Naive thymus-derived CD4-positive, alpha-beta T cell (primary cell): ENCODE measurements around the gene GOLM1. TPM values are rescaled to one million over a fixed set of nuclear protein-coding genes. Genes with fewer than 3 reads are reported as not detected.

Source experiments
- ATAC-seq: fragments of 150-1000 bp; cut with Tn5 transposase; 2 replicates; pipeline ENCODE4 v1.10.0; 2021; ENCODE audit warnings: mild to moderate bottlenecking, moderate library complexity
- CTCF ChIA-PET: fragments of 350-600 bp; sonication (Branson Sonifier 250); formaldehyde crosslinking; loops from one replicate; lab custom pipeline; 2021; ENCODE audit warnings: antibody characterized with exemption; lab: Charles Lee
- POLR2A ChIA-PET: fragments of 350-600 bp; sonication (Branson Sonifier 250); formaldehyde crosslinking; loops from one replicate; lab custom pipeline; 2021; ENCODE audit warnings: antibody characterized with exemption, inconsistent platforms; lab: Charles Lee
- DNase-seq, 9 donors: peaks; one replicate each; pipeline versions ENCODE4 v3.0.0 to v3.0.0-alpha.2; 2020 to 2022; ENCODE audit warnings: mixed read lengths in 1 of 9
- H3K27ac ChIP-seq: one replicate; pipeline ENCODE4 v1.7.0; 2013; ENCODE audit warnings: mild to moderate bottlenecking, low read depth, low read length, moderate library complexity
- H3K27me3 ChIP-seq, 2 donors: one replicate each; pipeline ENCODE4 v1.7.0; 2013; ENCODE audit warnings: low read length in 2 of 2, mild to moderate bottlenecking in 2 of 2, moderate library complexity in 2 of 2; ENCODE audit not compliant: control insufficient read depth in 2 of 2, insufficient read depth in 2 of 2
- H3K36me3 ChIP-seq, 3 experiments: 1 replicate in 2 of 3; 2 replicates in 1 of 3; pipeline ENCODE4 v1.7.0; 2013; ENCODE audit warnings: low read length in 3 of 3, mild to moderate bottlenecking in 3 of 3, moderate library complexity in 1 of 3; ENCODE audit not compliant: insufficient read depth in 3 of 3, control insufficient read depth in 2 of 3
- H3K4me1 ChIP-seq, 2 donors: one replicate each; pipeline ENCODE4 v1.7.0; 2013; ENCODE audit warnings: low read length in 2 of 2, mild to moderate bottlenecking in 2 of 2, moderate library complexity in 1 of 2; ENCODE audit not compliant: control insufficient read depth in 2 of 2, insufficient read depth in 2 of 2
- H3K4me3 ChIP-seq: 2 replicates; pipeline ENCODE4 v1.7.0; 2013; ENCODE audit warnings: mild to moderate bottlenecking, low read length
- H3K9me3 ChIP-seq, 3 experiments: 1 replicate in 2 of 3; 2 replicates in 1 of 3; pipeline ENCODE4 v1.7.0; 2013; ENCODE audit warnings: low read length in 3 of 3; ENCODE audit not compliant: control insufficient read depth in 2 of 3
- H3K27ac Mint-ChIP-seq, 9 donors: one replicate each; pipeline ENCODE4 v1.8.0; 2020 to 2022; ENCODE audit warnings: mixed read lengths in 9 of 9, mild to moderate bottlenecking in 8 of 9, moderate library complexity in 5 of 9, inconsistent platforms in 2 of 9
- H3K27me3 Mint-ChIP-seq, 5 donors: one replicate each; pipeline ENCODE4 v1.8.0; 2021 to 2022; ENCODE audit warnings: mixed read lengths in 5 of 5, mild to moderate bottlenecking in 1 of 5
- H3K36me3 Mint-ChIP-seq, 5 donors: one replicate each; pipeline ENCODE4 v1.8.0; 2020 to 2022; ENCODE audit warnings: mixed read lengths in 5 of 5, mild to moderate bottlenecking in 3 of 5, inconsistent platforms in 1 of 5
- H3K4me1 Mint-ChIP-seq, 7 donors: one replicate each; pipeline ENCODE4 v1.8.0; 2020 to 2022; ENCODE audit warnings: mixed read lengths in 7 of 7, mild to moderate bottlenecking in 3 of 7, inconsistent platforms in 1 of 7
- H3K4me3 Mint-ChIP-seq, 10 donors: one replicate each; pipeline ENCODE4 v1.8.0; 2020 to 2022; ENCODE audit warnings: mild to moderate bottlenecking in 10 of 10, mixed read lengths in 10 of 10, moderate library complexity in 6 of 10, inconsistent platforms in 2 of 10
- H3K9me3 Mint-ChIP-seq, 11 donors: one replicate each; pipeline ENCODE4 v1.8.0; 2020 to 2022; ENCODE audit warnings: mixed read lengths in 11 of 11, mild to moderate bottlenecking in 4 of 11, inconsistent platforms in 1 of 11, moderate library complexity in 1 of 11
- intact Hi-C, 2 donors: fragments of 100-400 bp; cut with micrococcal nuclease; formaldehyde crosslinking; loops; one replicate each; pipeline ENCODE4 v1.15.1; 2023
- polyA plus RNA-seq, 2 donors: library from polyadenylated mRNA; unstranded; fragments of 300-500 nt; fragmentation: Illumina TruSeq; gene quantifications; one replicate each; pipeline ENCODE4 v1.2.3, GENCODE V29; 2021
- total RNA-seq, 6 experiments: library from RNA in 5 of 6; stranded (reverse) in 5 of 6; gene quantifications; 1 replicate in 5 of 6; 2 replicates in 1 of 6; pipeline ENCODE4 v1.2.3 and lab custom pipeline; 2021 to 2026

Gene GOLM1
- total and polyA plus RNA-seq, 7 experiments from 2014 or later = 0.13 to 4.3 (median 1.2) TPM; not detected in 1

- Histone ChIP-seq H3K36me3 (no peaks in the 10 kb centered on the region), H3K4me1 (no peaks in the 10 kb centered on the region), H3K27me3 (no peaks in the 10 kb centered on the region), H3K27ac (no peak overlapping the region), H3K4me3 (no peak overlapping the region), H3K9me3 (no peaks in the 10 kb centered on the region)
- DNase-seq (no peak), ATAC-seq (no peak)
- H3K36me3 Mint-ChIP-seq = peaks cover 0 to 5% (median 0%) of the 10 kb centered on the region in 5 donors
- no peak overlapping the region for H3K4me3 Mint-ChIP-seq
- intact Hi-C loops = no loop called here
- peaks cover 0 to 9% (median 0%) of the 10 kb centered on the region in 5 donors for H3K27me3 Mint-ChIP-seq
- no peak overlapping the region for H3K27ac Mint-ChIP-seq
- H3K9me3 Mint-ChIP-seq = peaks cover 0 to 31% (median 0%) of the 10 kb centered on the region in 11 donors
- ChIA-PET POLR2A (no interaction called here), CTCF (no interaction called here)
- no peaks in the 10 kb centered on the region for H3K4me1 Mint-ChIP-seq
Measured at GRCh38 chr9:86041311-86041741, 58.0 kb downstream of the GOLM1 start.

DNA sequence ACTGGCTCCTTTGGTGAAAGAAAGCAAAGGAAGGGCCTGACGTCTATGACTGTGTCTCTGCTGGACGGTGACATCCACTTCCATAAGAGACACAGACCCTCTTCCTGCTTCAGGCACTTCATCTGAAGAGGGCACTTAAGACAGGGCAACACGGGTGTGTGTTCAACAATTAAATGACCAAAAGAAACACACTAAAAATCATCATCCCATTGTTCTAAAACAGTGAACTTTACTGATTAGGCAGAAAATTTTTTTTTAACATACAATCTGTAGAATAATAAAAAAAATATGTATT lies 58.5 kb downstream of the GOLM1 start:
- ATAC-seq = no peak
- no peaks in the 10 kb centered on the region for H3K4me1 ChIP-seq
- no peak for DNase-seq
- H3K4me3 Mint-ChIP-seq = no peak overlapping the region
- H3K4me1 Mint-ChIP-seq = no peaks in the 10 kb centered on the region
- no peak overlapping the region for H3K4me3 ChIP-seq
- H3K36me3 ChIP-seq = no peaks in the 10 kb centered on the region
- peaks cover 0 to 31% (median 0%) of the 10 kb centered on the region in 11 donors for H3K9me3 Mint-ChIP-seq
- ChIA-PET POLR2A (no interaction called here), CTCF (no interaction called here)
- no peaks in the 10 kb centered on the region for H3K9me3 ChIP-seq
- H3K36me3 Mint-ChIP-seq = peaks cover 0 to 5% (median 0%) of the 10 kb centered on the region in 5 donors
- intact Hi-C loops = no loop called here
- H3K27me3 Mint-ChIP-seq = peaks cover 0 to 9% (median 0%) of the 10 kb centered on the region in 5 donors
- H3K27ac ChIP-seq = no peak overlapping the region
- H3K27ac Mint-ChIP-seq = no peak overlapping the region
- no peaks in the 10 kb centered on the region for H3K27me3 ChIP-seq

GRCh38 chr9:86039991-86040860 lies 59.1 kb downstream of the GOLM1 start:
- CTCF ChIA-PET = no interaction called here
- intact Hi-C loops = no loop called here

DNA sequence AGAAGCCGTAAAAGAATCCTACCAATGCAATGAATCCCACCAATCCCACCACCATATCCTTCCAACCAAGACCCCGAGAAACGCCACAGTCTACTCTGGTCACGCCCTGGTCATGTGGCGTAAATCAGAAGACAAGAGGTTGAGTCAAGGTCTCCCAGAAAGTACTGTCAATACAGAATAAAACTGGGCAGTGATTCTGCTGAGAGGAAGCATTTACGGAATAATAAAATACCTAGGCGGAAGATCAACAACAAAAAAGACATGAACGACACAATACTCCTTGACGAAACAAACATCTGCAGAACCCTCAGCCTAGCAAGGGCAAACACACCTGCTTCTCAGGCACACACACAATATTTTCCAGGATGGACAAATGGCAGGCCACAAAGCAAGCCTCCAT lies 62.8 kb downstream of the GOLM1 start:
- Histone ChIP-seq H3K9me3 (no peaks in the 10 kb centered on the region), H3K27me3 (no peaks in the 10 kb centered on the region), H3K36me3 (no peaks in the 10 kb centered on the region), H3K27ac (no peak overlapping the region), H3K4me3 (no peak overlapping the region), H3K4me1 (no peaks in the 10 kb centered on the region)
- Mint-ChIP-seq H3K36me3 (peaks cover 0 to 19% (median 8%) of the 10 kb centered on the region in 5 donors), H3K27me3 (peaks cover 0 to 9% (median 0%) of the 10 kb centered on the region in 5 donors), H3K4me3 (no peak overlapping the region), H3K27ac (no peak overlapping the region), H3K9me3 (peaks cover 0 to 63% (median 3%) of the 10 kb centered on the region in 11 donors), H3K4me1 (no peaks in the 10 kb centered on the region)
- ChIA-PET POLR2A (no interaction called here), CTCF (no interaction called here)
- DNase-seq (no peak), ATAC-seq (no peak)
- intact Hi-C loops = no loop called here

More at GRCh38 chr9:86039991-86040860, 59.1 kb downstream of the GOLM1 start:
- Histone ChIP-seq H3K9me3 (no peaks in the 10 kb centered on the region), H3K27me3 (no peaks in the 10 kb centered on the region), H3K4me3 (no peak overlapping the region), H3K4me1 (no peaks in the 10 kb centered on the region), H3K36me3 (no peaks in the 10 kb centered on the region), H3K27ac (no peak overlapping the region)
- H3K9me3 Mint-ChIP-seq = peaks cover 0 to 32% (median 0%) of the 10 kb centered on the region in 11 donors
- DNase-seq = no peak
- no peak overlapping the region for H3K4me3 Mint-ChIP-seq
- H3K36me3 Mint-ChIP-seq = peaks cover 0 to 5% (median 0%) of the 10 kb centered on the region in 5 donors
- peaks cover 0 to 9% (median 0%) of the 10 kb centered on the region in 5 donors for H3K27me3 Mint-ChIP-seq
- POLR2A ChIA-PET = no interaction called here
- H3K4me1 Mint-ChIP-seq = no peaks in the 10 kb centered on the region
- no peak for ATAC-seq
- H3K27ac Mint-ChIP-seq = no peak overlapping the region

GRCh38 chr9:86035827-86036440 lies 63.4 kb downstream of the GOLM1 start:
- H3K36me3 Mint-ChIP-seq = peaks cover 0 to 19% (median 8%) of the 10 kb centered on the region in 5 donors
- ChIA-PET CTCF (no interaction called here), POLR2A (no interaction called here)
- Histone ChIP-seq H3K9me3 (no peaks in the 10 kb centered on the region), H3K27ac (no peak overlapping the region), H3K36me3 (no peaks in the 10 kb centered on the region), H3K4me3 (no peak overlapping the region), H3K27me3 (no peaks in the 10 kb centered on the region), H3K4me1 (no peaks in the 10 kb centered on the region)
- ATAC-seq = no peak
- H3K4me1 Mint-ChIP-seq = no peaks in the 10 kb centered on the region
- H3K9me3 Mint-ChIP-seq = peaks cover 0 to 63% (median 3%) of the 10 kb centered on the region in 11 donors
- intact Hi-C loops = no loop called here
- no peak for DNase-seq
- peaks cover 0 to 9% (median 0%) of the 10 kb centered on the region in 5 donors for H3K27me3 Mint-ChIP-seq
- H3K4me3 Mint-ChIP-seq = no peak overlapping the region
- no peak overlapping the region for H3K27ac Mint-ChIP-seq

DNA sequence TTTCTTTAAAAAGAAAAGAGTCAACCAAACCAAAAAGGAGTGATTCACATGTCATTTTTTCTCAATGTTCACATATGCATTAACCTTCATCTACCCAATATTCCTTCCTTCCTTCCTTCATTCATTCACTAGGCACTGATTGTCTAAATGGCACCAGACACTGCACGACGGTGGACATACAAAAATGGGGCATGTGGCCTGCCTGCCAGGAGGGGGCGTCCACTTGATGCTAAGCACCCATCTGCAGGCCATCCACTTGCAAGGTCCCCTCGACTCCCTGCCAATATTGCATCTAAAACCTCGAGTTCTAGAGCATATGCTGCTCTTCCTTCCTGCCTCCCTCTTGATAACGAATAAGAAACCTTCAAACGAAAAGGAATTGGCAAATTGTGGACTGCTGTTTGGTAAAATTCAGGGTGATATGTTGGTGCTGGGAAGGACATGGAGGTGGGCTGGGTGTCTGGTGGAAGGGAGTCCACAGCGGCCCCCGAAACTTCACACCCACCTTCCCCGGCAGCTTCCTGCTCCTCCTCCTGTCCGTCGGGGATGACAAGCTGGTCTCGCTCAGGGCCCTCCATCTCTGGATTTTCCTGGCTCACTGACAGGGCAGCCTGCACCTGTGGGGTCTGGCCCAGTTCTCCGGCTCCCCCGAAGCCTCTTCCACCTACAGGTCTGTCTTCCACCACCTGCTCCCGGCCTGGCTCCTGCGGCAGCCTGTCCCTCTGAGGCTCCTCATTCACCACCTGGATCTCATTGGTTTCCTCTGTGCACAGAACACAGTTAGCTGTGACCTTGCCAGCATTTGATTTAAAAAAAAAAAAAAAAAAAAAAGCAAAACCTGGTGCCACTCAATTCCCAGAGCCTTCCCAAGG lies 64.3 kb downstream of the GOLM1 start:
- no peaks in the 10 kb centered on the region for H3K36me3 ChIP-seq
- H3K36me3 Mint-ChIP-seq = peaks cover 2 to 20% (median 8%) of the 10 kb centered on the region in 5 donors
- H3K27ac ChIP-seq = no peak overlapping the region
- no peak for DNase-seq
- intact Hi-C loops = no loop called here
- H3K27me3 Mint-ChIP-seq = peaks cover 0 to 5% (median 0%) of the 10 kb centered on the region in 5 donors
- ChIA-PET POLR2A (no interaction called here), CTCF (no interaction called here)
- no peaks in the 10 kb centered on the region for H3K4me1 ChIP-seq
- no peak overlapping the region for H3K4me3 ChIP-seq
- H3K4me3 Mint-ChIP-seq = no peak overlapping the region
- H3K9me3 Mint-ChIP-seq = peaks cover 0 to 64% (median 3%) of the 10 kb centered on the region in 11 donors
- no peaks in the 10 kb centered on the region for H3K9me3 ChIP-seq
- no peak overlapping the region for H3K27ac Mint-ChIP-seq
- no peaks in the 10 kb centered on the region for H3K27me3 ChIP-seq
- ATAC-seq = no peak
- no peaks in the 10 kb centered on the region for H3K4me1 Mint-ChIP-seq
